ENCODE data around the gene LDB2. TPM values are rescaled to one million over a fixed set of nuclear protein-coding genes. Genes with fewer than 3 reads are reported as not detected.
"Not testable (repeated sequence)": the region's sequence is repeated elsewhere in the genome, so short reads cannot be mapped to it uniquely, and the experiment has no call there.

LDB2 gene
- total RNA-seq, 2 experiments from 2014 or later = 0.14 TPM; not detected in 1

- Mint-ChIP-seq H3K27me3 (no peaks in the 10 kb centered on the region), H3K4me1 (no peaks in the 10 kb centered on the region), H3K27ac (no peak overlapping the region), H3K36me3 (ENCODE audit: low read depth) (no peaks in the 10 kb centered on the region), H3K9me3 (ENCODE audit: low read depth) (no peaks in the 10 kb centered on the region), H3K4me3 (no peak overlapping the region)
- intact Hi-C loops (cut with DNase I, micrococcal nuclease) = no loop called here
- POLR2A ChIA-PET = no interaction called here
- no peak for DNase-seq
- CTCF ChIA-PET = no interaction called here
- ATAC-seq = no peak
These were observed 323.5 kb downstream of the LDB2 start for GRCh38 chr4:16574981-16575380.

- ChIA-PET POLR2A (no interaction called here), CTCF (no interaction called here)
- no peak overlapping the region for H3K27ac Mint-ChIP-seq
- no peak overlapping the region for H3K4me3 Mint-ChIP-seq
- no peaks in the 10 kb centered on the region for H3K4me1 Mint-ChIP-seq
- no peaks in the 10 kb centered on the region for H3K9me3 Mint-ChIP-seq (ENCODE audit: low read depth)
- no peak for ATAC-seq
- H3K27me3 Mint-ChIP-seq = no peaks in the 10 kb centered on the region
- DNase-seq = no peak
- no peaks in the 10 kb centered on the region for H3K36me3 Mint-ChIP-seq (ENCODE audit: low read depth)
- intact Hi-C loops (cut with DNase I, micrococcal nuclease) = no loop called here
These were observed 324.7 kb downstream of the LDB2 start for GRCh38 chr4:16573739-16574138.

GRCh38 chr4:16573206-16573605 lies 325.2 kb downstream of the LDB2 start:
- H3K36me3 Mint-ChIP-seq (ENCODE audit: low read depth) = no peaks in the 10 kb centered on the region
- POLR2A ChIA-PET = no interaction called here
- ATAC-seq = no peak
- intact Hi-C loops (cut with DNase I, micrococcal nuclease) = no loop called here
- no peaks in the 10 kb centered on the region for H3K4me1 Mint-ChIP-seq
- no peak overlapping the region for H3K4me3 Mint-ChIP-seq
- no peaks in the 10 kb centered on the region for H3K9me3 Mint-ChIP-seq (ENCODE audit: low read depth)
- CTCF ChIA-PET = no interaction called here
- H3K27ac Mint-ChIP-seq = no peak overlapping the region
- DNase-seq = no peak
- no peaks in the 10 kb centered on the region for H3K27me3 Mint-ChIP-seq

GRCh38 chr4:16572631-16573030 lies 325.8 kb downstream of the LDB2 start:
- DNase-seq (no peak), ATAC-seq (no peak)
- ChIA-PET POLR2A (no interaction called here), CTCF (no interaction called here)
- H3K9me3 Mint-ChIP-seq (ENCODE audit: low read depth) = no peaks in the 10 kb centered on the region
- no peaks in the 10 kb centered on the region for H3K36me3 Mint-ChIP-seq (ENCODE audit: low read depth)
- intact Hi-C loops (cut with DNase I, micrococcal nuclease) = no loop called here
- no peaks in the 10 kb centered on the region for H3K27me3 Mint-ChIP-seq
- no peaks in the 10 kb centered on the region for H3K4me1 Mint-ChIP-seq
- no peak overlapping the region for H3K27ac Mint-ChIP-seq
- H3K4me3 Mint-ChIP-seq = no peak overlapping the region

GRCh38 chr4:16572161-16572560 lies 326.3 kb downstream of the LDB2 start:
- no peak for ATAC-seq
- POLR2A ChIA-PET = no interaction called here
- Mint-ChIP-seq H3K27me3 (no peaks in the 10 kb centered on the region), H3K4me3 (no peak overlapping the region), H3K4me1 (no peaks in the 10 kb centered on the region), H3K27ac (no peak overlapping the region), H3K9me3 (ENCODE audit: low read depth) (no peaks in the 10 kb centered on the region), H3K36me3 (ENCODE audit: low read depth) (no peaks in the 10 kb centered on the region)
- intact Hi-C loops (cut with DNase I, micrococcal nuclease) = no loop called here
- CTCF ChIA-PET = interaction anchor here (0.6 kb wide), 1 partner anchor 1543 kb away, joined by 3 read pairs; no protein-coding TSS in a partner anchor
- DNase-seq = no peak

- intact Hi-C loops (cut with DNase I, micrococcal nuclease) = no loop called here
- Mint-ChIP-seq H3K36me3 (ENCODE audit: low read depth) (no peaks in the 10 kb centered on the region), H3K27me3 (no peaks in the 10 kb centered on the region), H3K9me3 (ENCODE audit: low read depth) (no peaks in the 10 kb centered on the region), H3K27ac (no peak overlapping the region), H3K4me3 (no peak overlapping the region), H3K4me1 (no peaks in the 10 kb centered on the region)
- DNase-seq (no peak), ATAC-seq (no peak)
- POLR2A ChIA-PET = no interaction called here
- CTCF ChIA-PET = no interaction called here
These were observed 328.7 kb downstream of the LDB2 start for GRCh38 chr4:16569790-16570189.

GRCh38 chr4:16557316-16557715 lies 341.1 kb downstream of the LDB2 start:
- H3K9me3 Mint-ChIP-seq (ENCODE audit: low read depth); POLR2A ChIA-PET; H3K4me1 Mint-ChIP-seq; H3K36me3 Mint-ChIP-seq (ENCODE audit: low read depth); H3K27ac Mint-ChIP-seq; DNase-seq; ATAC-seq; intact Hi-C loops (cut with DNase I, micrococcal nuclease); CTCF ChIA-PET; H3K4me3 Mint-ChIP-seq; H3K27me3 Mint-ChIP-seq: not testable (repeated sequence)

GRCh38 chr4:16555156-16555555 lies 343.3 kb downstream of the LDB2 start:
- ChIA-PET POLR2A (no interaction called here), CTCF (no interaction called here)
- peaks cover 4% of the 10 kb centered on the region for H3K9me3 Mint-ChIP-seq (ENCODE audit: low read depth)
- ATAC-seq = no peak
- no peaks in the 10 kb centered on the region for H3K36me3 Mint-ChIP-seq (ENCODE audit: low read depth)
- H3K27ac Mint-ChIP-seq = no peak overlapping the region
- no peaks in the 10 kb centered on the region for H3K4me1 Mint-ChIP-seq
- peaks cover 2% of the 10 kb centered on the region for H3K27me3 Mint-ChIP-seq
- no peak overlapping the region for H3K4me3 Mint-ChIP-seq
- no peak for DNase-seq
- intact Hi-C loops (cut with DNase I, micrococcal nuclease) = no loop called here

GRCh38 chr4:16550531-16550930 lies 347.9 kb downstream of the LDB2 start:
- Mint-ChIP-seq H3K27me3 (peaks cover 2% of the 10 kb centered on the region), H3K4me1 (no peaks in the 10 kb centered on the region), H3K9me3 (ENCODE audit: low read depth) (peaks cover 3% of the 10 kb centered on the region), H3K27ac (no peak overlapping the region), H3K4me3 (no peak overlapping the region), H3K36me3 (ENCODE audit: low read depth) (no peaks in the 10 kb centered on the region)
- POLR2A ChIA-PET = no interaction called here
- CTCF ChIA-PET = interaction anchor here (0.7 kb wide), 1 partner anchor 289 kb away, joined by 3 read pairs; no protein-coding TSS in a partner anchor
- intact Hi-C loops (cut with DNase I, micrococcal nuclease) = no loop called here
- DNase-seq = no peak
- no peak for ATAC-seq

- Mint-ChIP-seq H3K4me1 (no peaks in the 10 kb centered on the region), H3K27ac (no peak overlapping the region), H3K27me3 (peaks cover 2% of the 10 kb centered on the region), H3K36me3 (ENCODE audit: low read depth) (no peaks in the 10 kb centered on the region), H3K9me3 (ENCODE audit: low read depth) (peaks cover 2% of the 10 kb centered on the region), H3K4me3 (no peak overlapping the region)
- intact Hi-C loops (cut with DNase I, micrococcal nuclease) = no loop called here
- no peak for DNase-seq
- POLR2A ChIA-PET = no interaction called here
- CTCF ChIA-PET = no interaction called here
- no peak for ATAC-seq
These were observed 352.8 kb downstream of the LDB2 start for GRCh38 chr4:16545656-16546055.

GRCh38 chr4:16544869-16545268 lies 353.6 kb downstream of the LDB2 start:
- CTCF ChIA-PET = no interaction called here
- intact Hi-C loops (cut with DNase I, micrococcal nuclease) = no loop called here

GRCh38 chr4:16544251-16544721 lies 354.2 kb downstream of the LDB2 start:
- Mint-ChIP-seq H3K27ac (no peak overlapping the region), H3K4me3 (no peak overlapping the region), H3K36me3 (ENCODE audit: low read depth) (no peaks in the 10 kb centered on the region), H3K27me3 (peaks cover 2% of the 10 kb centered on the region), H3K4me1 (no peaks in the 10 kb centered on the region), H3K9me3 (ENCODE audit: low read depth) (peaks cover 2% of the 10 kb centered on the region)
- intact Hi-C loops (cut with DNase I, micrococcal nuclease) = no loop called here
- POLR2A ChIA-PET = no interaction called here
- DNase-seq = no peak
- no peak for ATAC-seq
- CTCF ChIA-PET = no interaction called here

More at GRCh38 chr4:16544869-16545268, 353.6 kb downstream of the LDB2 start:
- Mint-ChIP-seq H3K27ac (no peak overlapping the region), H3K27me3 (peaks cover 2% of the 10 kb centered on the region), H3K4me3 (no peak overlapping the region), H3K36me3 (ENCODE audit: low read depth) (no peaks in the 10 kb centered on the region), H3K9me3 (ENCODE audit: low read depth) (peaks cover 2% of the 10 kb centered on the region), H3K4me1 (no peaks in the 10 kb centered on the region)
- ATAC-seq (no peak), DNase-seq (no peak)
- POLR2A ChIA-PET = no interaction called here

GRCh38 chr4:16537926-16538325 lies 360.5 kb downstream of the LDB2 start:
- ChIA-PET POLR2A (no interaction called here), CTCF (interaction anchor here (0.6 kb wide), 1 partner anchor 843 kb away, joined by 7 read pairs; no protein-coding TSS in a partner anchor)
- intact Hi-C loops (cut with DNase I, micrococcal nuclease) = no loop called here
- Mint-ChIP-seq H3K36me3 (ENCODE audit: low read depth) (no peaks in the 10 kb centered on the region), H3K4me1 (no peaks in the 10 kb centered on the region), H3K4me3 (no peak overlapping the region), H3K9me3 (ENCODE audit: low read depth) (peaks cover 2% of the 10 kb centered on the region), H3K27ac (no peak overlapping the region), H3K27me3 (peaks cover 2% of the 10 kb centered on the region)
- ATAC-seq (no peak), DNase-seq (no peak)

Data from activated CD4-positive, alpha-beta T cell treated with anti-CD3 and anti-CD28 coated beads for 36 hours (primary cell).